KOPT-K1 (cell line): ENCODE measurements around the gene SLC39A2.

Source experiments
- H3K27ac ChIP-seq: fragments of 200-600 bp; sonication (generic); 2 replicates; pipeline ENCODE4 v1.5.1; 2016; ENCODE audit warnings: antibody characterized with exemption, mild to moderate bottlenecking, low read depth, low read length; ENCODE audit not compliant: poor library complexity, severe bottlenecking
- H3K36me3 ChIP-seq: fragments of 200-600 bp; sonication (generic); 2 replicates; pipeline ENCODE4 v1.5.1; 2017; ENCODE audit warnings: antibody characterized with exemption, mild to moderate bottlenecking, low read length, moderate library complexity; ENCODE audit not compliant: insufficient read depth
- H3K9me3 ChIP-seq: fragments of 200-600 bp; sonication (generic); 2 replicates; pipeline ENCODE4 v1.5.1; 2017; ENCODE audit warnings: antibody characterized with exemption, low read length, mild to moderate bottlenecking; ENCODE audit not compliant: insufficient read depth, poor library complexity, severe bottlenecking

The SLC39A2 gene

DNA sequence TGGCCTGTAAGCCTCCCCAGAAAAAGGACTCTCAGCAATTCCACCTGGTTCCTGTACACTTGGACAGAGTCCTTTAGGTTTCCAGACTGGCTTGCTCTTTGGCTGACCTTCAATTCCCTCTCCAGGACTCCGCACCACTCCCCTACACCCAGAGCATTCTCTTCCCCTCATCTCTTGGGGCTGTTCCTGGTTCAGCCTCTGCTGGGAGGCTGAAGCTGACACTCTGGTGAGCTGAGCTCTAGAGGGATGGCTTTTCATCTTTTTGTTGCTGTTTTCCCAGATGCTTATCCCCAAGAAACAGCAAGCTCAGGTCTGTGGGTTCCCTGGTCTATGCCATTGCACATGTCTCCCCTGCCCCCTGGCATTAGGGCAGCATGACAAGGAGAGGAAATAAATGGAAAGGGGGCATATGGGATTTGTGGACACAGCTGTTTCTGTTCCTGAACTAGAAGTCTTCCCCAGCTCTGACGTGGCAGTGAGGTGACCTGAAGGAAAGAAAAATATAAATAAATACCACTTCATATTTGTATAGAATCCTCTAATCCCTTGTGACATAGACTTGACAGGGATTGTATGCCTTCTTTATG lies 44.4 kb downstream of the SLC39A2 start:
- H3K9me3 ChIP-seq: no peaks in the 10 kb centered on the region
- no peaks in the 10 kb centered on the region for H3K36me3 ChIP-seq
- no peak overlapping the region for H3K27ac ChIP-seq

DNA sequence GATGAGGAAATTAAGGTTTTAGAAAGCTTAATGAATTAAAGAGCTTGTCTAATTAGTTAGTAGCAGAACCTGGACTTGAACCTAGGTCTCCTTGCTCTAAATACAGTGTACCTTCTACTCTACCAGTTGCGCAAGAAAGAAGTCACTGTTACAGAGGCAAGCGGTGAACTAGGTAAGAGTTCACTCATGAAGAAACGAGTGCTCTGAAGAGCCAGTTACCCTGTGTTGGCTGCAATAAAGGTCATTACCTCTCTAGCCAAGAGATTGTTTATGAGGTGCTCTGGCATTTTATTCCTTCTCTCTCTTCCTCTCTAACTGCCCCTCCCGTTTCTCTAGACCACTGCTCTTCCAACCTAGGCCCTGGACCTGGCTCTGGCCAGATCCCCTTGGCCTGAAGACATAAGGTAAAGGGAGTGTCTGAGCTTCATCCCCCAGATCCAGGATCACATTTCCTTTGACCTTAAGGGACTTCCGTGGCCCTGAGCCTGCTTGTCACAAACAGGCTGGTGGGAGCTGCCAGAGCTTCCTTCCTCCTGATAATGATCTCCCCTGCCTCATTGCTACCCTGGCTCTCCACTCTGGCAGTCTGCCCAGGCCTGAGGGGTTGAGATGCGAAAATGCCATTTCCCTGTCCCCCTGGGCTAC lies 45.0 kb downstream of the SLC39A2 start:
- Histone ChIP-seq H3K36me3 (no peaks in the 10 kb centered on the region), H3K9me3 (no peaks in the 10 kb centered on the region), H3K27ac (no peak overlapping the region)

DNA sequence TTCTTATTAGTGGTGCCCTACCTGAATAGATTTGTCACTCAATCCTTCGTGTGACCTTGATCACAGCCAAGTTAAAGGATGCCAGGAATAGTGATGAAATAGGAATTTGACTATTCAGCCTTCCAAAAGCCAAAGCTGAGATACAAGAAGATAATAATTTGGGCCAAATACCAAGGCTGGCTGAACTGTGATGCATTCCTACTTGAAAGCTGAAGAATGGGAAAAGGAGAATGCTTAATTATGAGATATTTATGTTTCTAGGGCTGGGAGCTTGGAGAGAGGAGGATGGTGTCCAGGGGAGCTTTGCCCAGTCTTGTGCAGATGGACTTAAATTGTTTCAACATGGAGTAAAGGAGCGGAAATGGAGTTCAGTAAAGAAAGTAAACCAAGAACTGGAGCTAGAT lies 48.3 kb downstream of the SLC39A2 start:
- Histone ChIP-seq H3K9me3 (no peaks in the 10 kb centered on the region), H3K27ac (no peak overlapping the region), H3K36me3 (no peaks in the 10 kb centered on the region)

DNA sequence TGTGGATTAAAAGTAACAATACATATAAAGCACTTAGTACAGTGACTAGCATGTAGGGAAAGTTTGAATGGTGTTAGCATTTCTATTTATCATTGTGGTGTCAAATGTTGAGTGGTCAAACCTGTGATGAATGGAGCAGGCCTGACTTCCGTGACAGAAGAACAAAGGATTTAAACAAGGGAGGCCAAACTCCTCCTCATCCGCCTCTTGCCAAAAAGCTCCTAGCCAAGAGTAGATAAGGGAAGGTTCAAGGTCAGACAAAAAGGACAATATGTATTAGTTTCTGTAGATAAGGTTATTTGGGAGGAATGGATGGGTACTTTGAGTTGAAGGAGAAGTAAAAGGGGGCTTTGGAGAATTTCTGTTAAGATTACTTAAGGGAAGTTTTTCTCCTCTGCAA lies 49.5 kb downstream of the SLC39A2 start:
- Histone ChIP-seq H3K9me3 (no peaks in the 10 kb centered on the region), H3K36me3 (no peaks in the 10 kb centered on the region), H3K27ac (no peak overlapping the region)

DNA sequence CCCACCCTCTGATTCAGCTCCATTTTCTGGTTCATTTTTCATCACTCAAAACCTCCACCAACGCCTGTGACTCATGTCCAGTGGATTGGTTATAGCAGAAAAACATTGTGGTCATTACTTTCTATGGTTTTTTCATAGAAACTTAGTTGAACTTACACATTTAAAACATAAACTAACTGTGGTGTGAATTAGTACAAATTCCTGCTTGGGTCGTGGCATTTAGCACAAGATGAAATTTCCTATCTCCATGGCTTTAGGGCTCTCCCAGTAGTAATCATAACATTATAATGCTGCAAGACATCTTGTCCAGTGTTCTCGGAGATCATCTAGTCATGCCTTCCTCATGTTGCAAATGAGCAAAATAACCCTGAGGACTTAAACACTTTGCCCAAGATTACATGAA lies 50.2 kb downstream of the SLC39A2 start:
- H3K27ac ChIP-seq: no peak overlapping the region
- H3K9me3 ChIP-seq: no peaks in the 10 kb centered on the region
- H3K36me3 ChIP-seq: no peaks in the 10 kb centered on the region

DNA sequence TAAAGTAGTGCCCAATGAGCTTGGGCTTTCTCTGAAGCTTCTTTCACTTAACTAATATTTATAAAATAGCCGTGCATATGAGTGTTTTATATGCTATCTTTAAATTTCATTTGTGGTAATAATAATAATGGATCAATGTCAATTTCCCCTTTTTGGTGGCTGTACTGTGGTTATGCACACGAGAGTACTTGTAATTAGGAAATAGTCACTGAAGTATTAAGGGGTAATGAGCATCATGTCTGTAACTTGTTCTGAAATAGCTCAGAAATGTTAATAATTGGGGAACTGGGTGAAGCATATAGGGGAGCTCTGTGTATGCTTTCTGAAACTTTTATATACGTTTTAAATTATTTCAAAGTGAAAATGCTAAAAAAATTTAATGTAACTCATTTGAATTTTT lies 51.5 kb downstream of the SLC39A2 start:
- Histone ChIP-seq H3K36me3 (no peaks in the 10 kb centered on the region), H3K9me3 (no peaks in the 10 kb centered on the region), H3K27ac (no peak overlapping the region)
